ENCODE measurements around the gene ADAM20. TPM values are rescaled to one million over a fixed set of nuclear protein-coding genes. Genes with fewer than 3 reads are reported as not detected.
"Not testable (repeated sequence)": the region's sequence is repeated elsewhere in the genome, so short reads cannot be mapped to it uniquely, and the experiment has no call there.

Gene ADAM20
- total RNA-seq, 1 experiment from 2014 or later, result 0.05 TPM

- DNase-seq (ENCODE audit: low read depth, low spot score); in situ Hi-C loops (cut with HindIII; ENCODE audit: low pct_unique_long_range_greater_than_20kb, low sequenced_read_pairs): not testable (repeated sequence)
Observed at GRCh38 chr14:70477356-70478105, 57.3 kb downstream of the ADAM20 start.

GRCh38 chr14:70475459-70475858 is 59.3 kb downstream of the ADAM20 start:
- not testable (repeated sequence) for DNase-seq (ENCODE audit: low read depth, low spot score)

GRCh38 chr14:70473825-70474224 is 61.0 kb downstream of the ADAM20 start:
- no peak for DNase-seq (ENCODE audit: low read depth, low spot score)
- in situ Hi-C loops (cut with HindIII; ENCODE audit: low pct_unique_long_range_greater_than_20kb, low sequenced_read_pairs), result no loop called here

More at GRCh38 chr14:70475459-70475858, 59.3 kb downstream of the ADAM20 start:
- in situ Hi-C loops (cut with HindIII; ENCODE audit: low pct_unique_long_range_greater_than_20kb, low sequenced_read_pairs), result not testable (repeated sequence)

Small RNA genes within 50 kb of the gene (small RNA-seq; reads per million reads assigned to genes)
- 0 reads per million in 2 experiments for gene RNU6-659P

Other genes starting within 250 kb of the ADAM20 start
- 46.3 and 60.1 TPM in 2 replicates for gene COX16, start 175.3 kb downstream of the ADAM20 start, total RNA-seq (2014; rRNA removed; shearing (Covaris generic))
- gene SYNJ2BP, start 117.9 kb downstream of the ADAM20 start, total RNA-seq (2014; rRNA removed; shearing (Covaris generic)), result 19.9 and 22.3 TPM in 2 replicates
- gene ADAM21, start 82.8 kb downstream of the ADAM20 start, total RNA-seq (2014; rRNA removed; shearing (Covaris generic)), result not detected in 2 replicates
- gene MED6, start 65.7 kb upstream of the ADAM20 start, total RNA-seq (2014; rRNA removed; shearing (Covaris generic)), result 27.3 and 31.6 TPM in 2 replicates
- 0.05 and 0.08 TPM in 2 replicates for gene TTC9, start 106.9 kb upstream of the ADAM20 start, total RNA-seq (2014; rRNA removed; shearing (Covaris generic))

All from SK-MEL-5 (cell line).